HK-2 (cell line): ENCODE measurements around the gene AFF3.

Experiments used
- DNase-seq: peaks from one replicate; pipeline ENCODE4 v3.0.0-alpha.2; 2018; ENCODE audit not compliant: unreplicated experiment

Gene AFF3

GRCh38 chr2:99825630-99826029 is 316.8 kb downstream of the AFF3 start:
- no peak for DNase-seq

- DNase-seq, result no peak
Observed at GRCh38 chr2:99824758-99825157, 317.6 kb downstream of the AFF3 start.

GRCh38 chr2:99822474-99823207 is 319.7 kb downstream of the AFF3 start:
- DNase-seq, result no peak

- DNase-seq, result no peak
Observed at GRCh38 chr2:99821984-99822383, 320.4 kb downstream of the AFF3 start.

GRCh38 chr2:99821572-99821971 is 320.8 kb downstream of the AFF3 start:
- peak; percentile 65 for DNase-seq

GRCh38 chr2:99821039-99821438 is 321.4 kb downstream of the AFF3 start:
- DNase-seq, result no peak

- DNase-seq, result peak; percentile 76
Observed at GRCh38 chr2:99819766-99820165, 322.6 kb downstream of the AFF3 start.

GRCh38 chr2:99818842-99819241 is 323.5 kb downstream of the AFF3 start:
- DNase-seq, result no peak

- DNase-seq, result no peak
Observed at GRCh38 chr2:99816908-99817307, 325.5 kb downstream of the AFF3 start.

- no peak for DNase-seq
Observed at GRCh38 chr2:99812426-99812825, 330.0 kb downstream of the AFF3 start.

GRCh38 chr2:99811544-99811943 is 330.8 kb downstream of the AFF3 start:
- DNase-seq, result peak; percentile 20

GRCh38 chr2:99810225-99810624 is 332.2 kb downstream of the AFF3 start:
- DNase-seq, result no peak

- DNase-seq, result no peak
Observed at GRCh38 chr2:99809259-99809900, 333.0 kb downstream of the AFF3 start.

- no peak for DNase-seq
Observed at GRCh38 chr2:99808361-99809200, 333.8 kb downstream of the AFF3 start.

- no peak for DNase-seq
Observed at GRCh38 chr2:99806758-99807157, 335.6 kb downstream of the AFF3 start.

GRCh38 chr2:99805930-99806476 is 336.4 kb downstream of the AFF3 start:
- no peak for DNase-seq

GRCh38 chr2:99803846-99804245 is 338.5 kb downstream of the AFF3 start:
- no peak for DNase-seq

GRCh38 chr2:99802734-99803133 is 339.7 kb downstream of the AFF3 start:
- DNase-seq, result no peak

- no peak for DNase-seq
Observed at GRCh38 chr2:99801327-99801901, 341.0 kb downstream of the AFF3 start.

- DNase-seq, result no peak
Observed at GRCh38 chr2:99797475-99797874, 344.9 kb downstream of the AFF3 start.

GRCh38 chr2:99794414-99794813 is 348.0 kb downstream of the AFF3 start:
- no peak for DNase-seq

- no peak for DNase-seq
Observed at GRCh38 chr2:99793022-99793421, 349.4 kb downstream of the AFF3 start.
